GM18873 (cell line): Measurements from ENCODE around the gene MDM2.
"Not testable (repeated sequence)": the region's sequence is repeated elsewhere in the genome, so short reads cannot be mapped to it uniquely, and the experiment has no call there.

Experiments used
- ATAC-seq: cut with Tn5 transposase; IDR thresholded peaks from one replicate; pipeline ENCODE4 v1.9.1; 2021; ENCODE audit warnings: mild to moderate bottlenecking, moderate library complexity, moderate number of reproducible peaks; ENCODE audit not compliant: unreplicated experiment, low FRiP score

MDM2 gene

DNA sequence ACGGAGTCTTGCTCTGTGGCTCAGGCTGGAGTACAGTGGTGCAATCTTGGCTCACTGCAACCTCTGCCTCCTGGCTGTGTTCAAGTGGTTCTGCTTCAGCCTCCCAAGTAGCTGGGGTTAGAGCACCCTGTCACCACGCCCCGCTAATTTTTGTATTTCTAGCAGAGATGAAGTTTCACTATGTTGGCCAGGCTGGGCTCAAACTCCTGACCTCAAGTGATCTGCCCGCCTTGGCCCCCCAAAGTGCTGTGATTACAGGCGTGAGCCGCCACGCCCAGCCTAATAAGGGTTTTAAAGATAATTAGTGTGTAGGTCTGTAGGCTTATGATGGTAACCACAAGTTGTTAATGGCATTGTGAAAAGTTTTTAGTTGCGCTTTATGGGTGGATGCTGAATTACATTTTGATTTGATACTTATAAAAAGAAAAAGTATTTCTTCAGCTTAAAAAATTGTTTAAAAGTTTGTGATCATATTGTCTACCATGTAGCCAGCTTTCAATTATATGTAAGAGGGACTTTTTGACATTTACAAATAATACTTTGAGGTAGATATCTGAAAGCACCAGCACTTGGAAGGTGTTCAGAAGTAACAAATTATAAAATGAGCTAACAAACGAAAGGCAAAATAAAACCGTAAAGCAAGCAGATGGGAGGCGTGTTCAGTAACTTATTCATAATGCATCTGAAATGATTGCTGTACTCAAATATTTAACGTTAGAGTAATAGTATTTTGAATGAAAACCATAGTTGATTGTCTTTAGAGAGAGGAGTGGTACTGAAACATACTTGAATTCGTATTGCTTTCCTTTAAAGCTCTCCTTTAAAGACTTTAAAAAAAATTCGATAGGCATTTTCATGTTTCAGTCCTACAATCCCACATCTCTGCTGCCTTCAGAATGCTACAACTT, 37.1 kb downstream of the MDM2 start:
- ATAC-seq, result no peak

DNA sequence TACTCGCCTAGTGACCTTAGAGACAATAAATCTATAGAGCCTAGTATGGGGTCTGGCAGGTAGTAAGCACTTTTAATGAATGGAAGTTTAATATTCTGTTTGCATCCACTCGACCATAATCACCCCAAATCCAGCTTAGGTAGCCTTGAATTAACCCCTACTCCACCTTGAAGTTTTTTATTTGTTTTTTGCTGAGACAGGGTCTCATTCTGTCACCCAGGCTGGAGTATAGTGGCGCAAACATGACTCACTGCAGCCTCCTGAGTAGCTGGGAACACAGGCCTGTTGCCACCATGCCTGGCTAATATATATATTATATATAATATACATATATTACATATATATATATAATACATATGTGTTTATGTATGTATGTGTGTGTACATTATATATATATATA, 38.8 kb downstream of the MDM2 start:
- ATAC-seq, result no peak

DNA sequence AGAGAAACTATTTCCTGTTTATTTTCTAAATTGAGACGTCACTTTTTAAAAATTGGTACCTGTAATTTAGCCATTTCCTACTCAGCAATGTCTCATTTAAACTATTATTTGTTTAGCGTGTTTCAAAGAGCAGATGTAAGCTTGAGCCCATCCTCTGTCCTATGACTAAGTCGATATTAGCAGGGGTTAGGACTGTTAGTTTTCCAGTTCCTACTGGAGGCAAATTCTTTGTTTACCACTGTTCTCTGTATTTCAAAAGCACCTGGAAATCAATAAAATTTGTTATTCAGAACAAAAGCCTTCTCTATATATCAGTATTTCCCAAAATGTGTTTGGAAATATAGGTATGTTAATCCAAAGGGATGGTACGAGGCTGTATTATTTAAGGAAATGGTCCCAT, 42.4 kb downstream of the MDM2 start:
- no peak for ATAC-seq

DNA sequence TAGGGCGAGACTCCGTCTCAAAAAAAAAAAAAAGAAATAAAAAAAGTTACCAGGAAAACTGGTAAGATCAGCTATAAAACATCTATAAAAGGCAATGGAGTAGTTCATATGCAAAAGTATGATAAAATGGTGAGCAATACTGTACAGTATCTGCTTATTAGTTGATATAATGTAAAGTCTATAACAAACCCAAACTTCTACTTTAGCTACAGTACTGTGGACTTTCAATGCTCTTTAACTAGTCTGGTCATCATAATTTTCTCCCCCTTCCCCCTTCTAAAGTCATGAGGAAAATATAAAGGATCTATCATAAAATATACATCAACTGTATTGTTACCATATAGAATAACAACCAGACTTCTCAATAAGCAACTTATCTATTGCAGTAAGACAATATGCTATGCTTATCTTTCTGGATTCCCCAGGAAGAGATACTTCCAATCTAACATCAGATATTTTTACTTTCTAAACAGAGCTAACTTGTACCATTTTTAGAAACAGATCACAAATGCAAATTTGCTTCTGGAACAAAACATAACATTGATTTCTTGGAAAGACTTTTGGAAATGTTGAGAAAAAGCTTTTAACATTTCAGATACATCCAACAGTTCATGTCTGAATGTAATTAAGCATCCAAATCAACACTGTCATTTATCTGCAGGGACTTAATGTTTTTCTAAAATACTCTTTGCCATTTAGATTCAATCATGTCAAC, 43.8 kb downstream of the MDM2 start:
- ATAC-seq, result no peak

DNA sequence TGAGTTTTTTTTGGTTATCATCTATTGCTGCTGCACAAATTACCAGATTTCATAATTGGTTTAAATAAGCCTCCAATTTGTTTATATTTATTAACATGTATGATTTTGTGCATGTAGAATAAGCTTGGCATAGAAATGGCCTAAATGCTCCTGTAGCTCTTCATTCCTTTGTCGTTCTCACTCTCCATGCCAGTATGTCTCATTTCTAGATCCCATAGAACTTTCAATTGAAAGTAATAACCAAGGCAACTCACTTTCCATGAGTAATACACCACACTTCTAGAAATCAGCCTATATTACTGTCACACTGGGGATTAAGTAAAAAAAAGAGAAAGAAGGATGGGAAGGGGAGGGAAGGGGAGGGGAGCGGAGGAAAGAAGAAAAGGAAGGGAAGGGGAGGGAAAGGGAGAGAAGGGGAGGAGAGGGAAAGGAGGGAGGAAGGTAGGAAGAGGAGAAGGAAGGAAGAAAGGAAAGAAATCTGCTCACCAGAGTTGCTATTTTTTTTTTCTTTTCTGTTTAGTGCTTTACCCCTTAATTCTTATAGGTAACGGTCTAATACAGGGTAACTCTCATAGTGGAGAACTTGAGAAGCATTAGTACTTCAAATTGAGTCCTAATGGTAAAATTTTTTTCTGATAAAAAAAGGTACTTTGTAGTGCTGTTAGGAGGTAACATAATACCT, 45.6 kb downstream of the MDM2 start:
- no peak for ATAC-seq

DNA sequence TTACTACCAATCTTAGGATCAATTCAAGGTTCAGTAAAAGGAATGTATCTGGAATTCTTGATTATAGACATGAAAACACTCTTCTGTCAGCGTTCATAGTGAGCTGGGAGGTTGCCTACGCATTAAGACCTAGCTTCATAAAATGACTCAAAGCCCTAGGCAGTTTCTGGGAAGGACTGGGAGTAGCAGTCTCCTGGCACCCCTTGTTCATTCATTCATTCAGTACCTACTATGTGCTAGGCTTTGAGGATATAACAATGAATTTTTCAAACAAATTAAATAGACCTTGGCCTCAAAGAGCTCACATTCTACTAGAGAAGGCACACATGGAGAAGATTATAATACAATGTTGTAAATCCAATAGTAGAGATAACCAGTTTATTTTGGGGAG, 46.1 kb downstream of the MDM2 start:
- ATAC-seq, result no peak

DNA sequence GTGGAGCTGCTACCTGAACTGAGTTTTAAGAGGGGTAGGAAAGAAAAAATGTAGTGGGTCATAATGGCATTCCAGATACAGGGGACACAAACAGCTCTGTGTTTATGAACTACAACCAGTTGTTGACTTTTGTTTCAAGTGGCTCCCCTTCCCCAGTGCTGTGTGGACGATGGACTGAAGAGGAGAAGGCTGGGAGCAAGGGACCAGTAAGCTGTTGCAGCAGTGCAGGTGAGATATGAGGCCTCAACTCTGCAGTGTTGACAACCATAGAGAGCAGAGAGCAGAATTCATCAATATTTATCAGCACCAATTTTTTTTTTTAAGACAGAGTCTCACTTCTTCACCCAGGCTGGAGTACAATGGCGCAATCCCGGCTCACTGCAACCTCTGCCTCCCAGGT, 46.6 kb downstream of the MDM2 start:
- no peak for ATAC-seq

DNA sequence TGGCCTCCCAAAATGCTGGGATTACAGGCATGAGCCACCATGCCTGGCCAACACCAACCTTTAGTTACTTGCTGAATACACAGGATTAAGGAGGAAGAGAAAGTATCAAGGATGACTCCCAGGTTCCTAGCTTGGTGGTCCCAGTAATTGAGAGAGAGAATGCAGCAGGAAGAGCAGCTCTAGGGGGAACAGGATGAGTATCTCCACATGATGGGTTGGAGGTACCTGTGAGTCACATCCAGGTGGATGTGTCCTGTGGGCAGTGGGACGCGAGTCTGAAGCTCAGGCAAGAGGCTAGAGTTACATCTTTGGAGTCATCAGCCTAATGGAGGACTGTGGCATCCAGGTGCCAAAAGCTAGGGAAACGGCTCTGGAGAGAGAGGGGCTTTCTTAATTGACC, 47.1 kb downstream of the MDM2 start:
- no peak for ATAC-seq

DNA sequence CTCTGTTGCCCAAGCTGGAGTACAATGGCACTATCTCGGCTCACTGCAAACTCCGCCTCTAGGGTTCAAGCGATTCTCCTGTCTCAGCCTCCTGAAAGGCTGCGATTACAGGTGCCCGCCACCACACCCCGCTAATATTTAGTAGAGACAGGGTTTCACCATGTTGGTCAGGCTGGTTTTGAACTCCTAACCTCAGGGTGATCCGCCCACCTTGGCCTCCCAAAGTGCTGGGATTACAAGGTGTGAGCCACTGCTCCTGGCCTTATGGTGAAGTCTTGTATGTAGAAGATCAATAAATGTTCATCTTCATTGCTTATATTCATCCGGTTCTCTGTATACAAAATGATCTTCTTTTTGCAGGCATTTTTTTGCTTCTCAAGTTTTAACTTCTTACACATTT, 47.8 kb downstream of the MDM2 start:
- no peak for ATAC-seq

DNA sequence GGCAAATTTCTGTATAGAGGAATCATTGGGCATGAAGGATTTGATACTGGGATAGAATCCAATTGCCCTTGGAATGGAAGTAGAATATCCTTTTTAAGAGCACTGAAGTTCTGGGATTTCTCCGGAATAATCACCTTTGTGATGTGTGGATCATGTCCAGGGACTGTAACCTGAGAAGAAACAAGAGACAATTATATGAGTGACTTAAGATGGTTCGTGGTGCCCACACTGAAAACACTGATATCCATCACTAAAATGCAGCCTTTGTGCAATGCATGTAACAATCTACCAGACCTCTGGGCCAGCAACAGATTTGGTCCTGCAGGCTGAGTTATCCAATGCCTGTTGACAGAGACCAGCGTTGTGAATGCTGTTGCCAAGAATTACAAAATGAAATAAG, 48.5 kb downstream of the MDM2 start:
- no peak for ATAC-seq

DNA sequence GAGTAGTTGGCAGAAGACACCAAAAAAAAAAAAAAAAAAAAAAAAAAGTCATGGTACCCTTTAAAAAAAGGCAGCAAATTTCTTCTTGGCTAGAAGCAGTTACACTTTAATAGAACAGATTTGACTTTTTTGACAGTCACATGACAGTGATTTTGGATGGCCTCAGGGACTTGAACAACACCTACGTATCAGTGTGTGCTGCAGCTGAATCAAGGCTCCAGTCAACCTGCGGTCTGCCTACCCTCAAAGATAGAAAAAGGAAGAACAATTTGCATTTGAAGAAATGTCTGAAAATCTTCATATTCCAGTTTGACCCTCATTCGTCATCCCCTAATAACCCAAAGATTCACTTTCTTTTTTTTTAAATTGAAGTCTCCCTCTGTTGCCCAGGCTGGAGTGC, 53.9 kb downstream of the MDM2 start:
- no peak for ATAC-seq

DNA sequence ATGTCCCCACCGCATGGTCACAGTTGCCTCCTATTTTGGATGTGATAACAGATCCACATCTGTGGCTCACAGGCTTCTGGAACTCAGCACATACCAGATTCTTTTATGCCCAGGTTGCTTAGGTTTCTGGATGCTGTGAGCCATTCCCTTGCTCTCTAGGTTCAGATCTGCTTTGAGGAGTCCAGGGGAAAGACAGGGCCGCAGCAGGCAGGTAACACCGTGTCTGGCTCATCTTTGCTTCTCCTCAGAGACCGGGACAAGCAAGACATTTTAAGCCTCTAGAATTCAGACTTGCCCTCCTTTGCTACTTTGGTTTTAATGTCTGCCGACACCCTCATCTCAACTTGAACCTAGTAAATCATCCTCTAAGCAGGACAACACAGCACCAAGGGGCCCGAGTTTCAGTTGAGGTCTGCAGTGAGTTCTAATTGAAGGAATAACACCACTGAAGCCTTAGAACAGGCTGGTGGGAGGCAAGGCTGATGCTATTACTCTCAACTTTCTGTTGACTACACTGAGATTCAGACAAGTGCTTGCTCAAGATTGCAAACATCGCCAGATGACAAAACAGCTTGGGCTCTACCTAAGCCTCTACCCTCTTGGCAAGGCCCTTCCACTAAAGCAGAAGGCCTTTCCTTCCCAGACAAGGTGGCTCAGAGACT, 55.3 kb downstream of the MDM2 start:
- ATAC-seq, result no peak

DNA sequence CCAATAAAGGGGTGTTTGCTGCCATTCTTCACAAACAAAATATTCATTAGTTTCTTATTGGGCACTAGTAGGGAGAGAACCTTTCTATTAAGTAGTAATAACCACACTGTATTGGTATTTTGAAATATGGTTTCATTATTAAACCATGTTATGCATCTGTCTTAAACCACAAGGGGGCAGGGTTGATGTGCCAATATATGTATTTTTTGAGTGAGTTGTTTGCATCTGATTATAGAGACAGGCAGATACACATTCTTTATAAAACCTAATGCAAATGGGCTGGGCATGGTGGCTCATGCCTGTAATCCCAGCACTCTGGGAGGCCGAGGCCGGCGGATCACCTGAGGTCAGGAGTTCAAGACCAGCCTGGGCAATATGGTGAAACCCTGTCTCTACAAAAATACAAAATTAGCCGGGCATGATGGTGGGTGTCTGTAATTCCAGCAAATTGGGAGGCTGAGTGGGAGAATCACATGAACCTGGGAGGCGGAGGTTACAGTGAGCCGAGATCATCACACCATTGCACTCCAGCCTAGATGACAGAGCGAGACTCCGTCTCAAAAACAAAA, 56.0 kb downstream of the MDM2 start:
- ATAC-seq, result not testable (repeated sequence)

DNA sequence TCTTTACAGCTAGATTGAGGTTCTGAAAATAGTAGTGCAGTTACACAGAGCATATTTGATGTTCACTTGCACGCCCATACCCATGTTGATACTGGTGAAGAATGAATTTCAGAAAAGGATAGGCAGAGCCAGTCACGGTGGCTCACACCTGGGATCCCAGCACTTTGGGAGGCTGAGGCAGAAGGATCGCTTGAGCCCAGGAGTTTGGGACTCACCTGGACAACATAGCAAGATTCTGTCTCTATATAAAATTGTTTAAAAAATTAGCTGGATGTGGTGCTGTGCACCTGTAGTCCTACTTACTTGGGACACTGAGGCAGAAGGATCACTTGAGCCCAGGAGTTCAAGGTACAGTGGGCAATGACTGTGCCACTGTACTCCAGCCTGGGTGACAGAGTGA, 56.6 kb downstream of the MDM2 start:
- no peak for ATAC-seq

DNA sequence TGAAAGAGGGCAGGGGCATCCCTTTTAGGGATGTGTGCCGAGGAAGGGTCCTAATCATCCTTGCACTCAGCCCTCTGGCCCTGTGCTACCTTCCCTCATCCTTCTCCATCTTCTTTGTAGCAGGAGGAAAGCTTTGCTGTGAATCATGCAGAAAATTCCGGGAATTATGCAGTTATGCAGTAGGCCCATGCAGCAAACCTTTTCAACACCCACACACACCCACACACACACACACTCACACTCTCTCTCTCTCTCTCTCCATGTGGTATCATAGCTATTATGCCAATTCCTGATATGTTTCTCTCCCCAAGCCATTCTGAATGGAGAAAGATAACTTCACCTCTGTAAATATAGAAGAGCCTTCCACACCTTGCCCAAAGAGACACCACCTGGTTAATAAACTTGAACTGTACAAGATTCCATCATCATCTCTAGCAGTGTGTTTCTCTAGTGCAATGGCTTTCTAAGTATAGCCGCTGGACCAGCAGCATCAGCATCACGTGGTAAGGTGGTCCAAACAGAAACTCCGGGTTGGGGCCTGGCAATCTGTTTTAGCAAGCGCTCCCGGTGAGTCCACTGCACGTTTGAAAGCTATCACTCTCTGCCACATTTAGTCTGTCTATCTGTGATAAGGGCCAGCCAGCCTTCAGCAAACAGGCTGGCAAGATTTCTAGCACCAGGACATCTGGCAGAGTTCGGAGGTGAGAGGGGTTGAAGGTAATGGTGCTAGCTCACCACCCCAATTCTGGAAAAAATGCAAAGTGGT, 57.6 kb downstream of the MDM2 start:
- ATAC-seq, result no peak

DNA sequence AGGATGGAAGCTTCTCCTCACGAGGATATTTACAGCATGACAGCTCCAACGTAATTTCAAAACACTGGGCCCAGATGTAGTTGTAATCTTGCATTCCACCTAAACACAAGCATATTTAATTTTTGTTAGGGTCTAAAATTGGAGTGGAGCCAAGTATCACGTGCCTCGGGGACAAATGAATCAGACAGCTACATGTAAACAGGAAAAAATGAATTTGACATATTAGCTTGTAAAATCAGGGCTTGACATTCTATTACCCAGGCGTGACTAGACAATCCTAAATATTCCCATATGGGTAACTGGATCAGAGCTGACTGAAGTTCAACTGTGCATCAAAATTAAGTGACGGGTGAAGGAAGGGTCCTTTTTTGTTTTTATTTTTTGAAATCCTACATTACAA, 59.0 kb downstream of the MDM2 start:
- ATAC-seq, result no peak

DNA sequence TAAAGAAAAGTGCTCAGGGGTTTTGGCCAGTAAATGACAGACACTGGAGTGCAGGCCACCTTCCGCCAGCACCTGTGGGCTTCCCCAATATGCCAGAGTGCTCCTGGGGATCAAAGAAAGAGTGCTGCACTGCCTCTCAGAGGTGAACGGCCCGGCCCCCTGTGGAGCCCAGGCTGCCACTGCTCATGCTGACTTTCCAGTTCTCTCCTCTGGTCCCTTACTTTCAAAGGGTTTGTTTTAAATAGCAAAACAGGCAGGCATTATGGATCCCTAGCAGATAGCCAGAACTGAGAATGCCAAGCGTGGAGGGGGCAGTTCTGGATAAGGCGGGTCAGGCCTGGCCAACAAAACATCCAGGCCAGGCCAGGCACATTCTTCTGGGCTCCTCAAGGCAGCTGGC, 59.6 kb downstream of the MDM2 start:
- no peak for ATAC-seq

DNA sequence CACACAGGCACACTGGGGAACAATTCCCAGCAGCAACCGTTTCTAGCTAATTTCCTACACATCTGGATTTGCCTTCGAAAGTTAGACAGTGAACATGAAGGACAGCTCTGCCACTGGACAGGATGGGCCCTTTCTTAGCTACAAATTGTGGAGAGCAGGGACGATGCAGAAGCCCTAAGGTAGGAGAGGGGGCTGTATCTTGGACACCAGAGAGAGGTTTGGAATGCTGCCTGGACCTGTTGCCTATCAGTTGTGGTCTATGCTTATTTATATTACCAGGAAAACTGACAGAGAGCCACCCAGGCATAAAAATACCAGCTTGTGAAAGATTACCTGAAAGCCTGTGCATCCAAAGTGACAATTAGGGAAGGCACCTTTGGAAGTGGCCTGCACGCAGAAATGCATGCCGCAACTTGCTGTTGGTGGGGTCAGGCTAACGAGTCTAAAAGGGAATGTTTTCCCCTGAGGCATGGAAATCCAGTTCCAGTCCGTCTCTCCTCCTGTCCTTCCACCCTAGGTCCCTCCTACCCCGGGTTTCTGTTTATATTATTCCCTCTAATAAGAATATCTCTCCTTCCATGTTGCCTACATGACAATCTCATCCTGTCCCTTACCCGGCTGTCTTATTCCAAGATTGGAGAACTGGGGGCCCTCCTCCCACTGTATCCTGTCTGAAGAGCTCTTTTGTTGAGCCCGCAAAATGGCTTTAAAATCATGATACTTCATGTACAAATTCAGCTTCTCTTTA, 60.2 kb downstream of the MDM2 start:
- no peak for ATAC-seq

DNA sequence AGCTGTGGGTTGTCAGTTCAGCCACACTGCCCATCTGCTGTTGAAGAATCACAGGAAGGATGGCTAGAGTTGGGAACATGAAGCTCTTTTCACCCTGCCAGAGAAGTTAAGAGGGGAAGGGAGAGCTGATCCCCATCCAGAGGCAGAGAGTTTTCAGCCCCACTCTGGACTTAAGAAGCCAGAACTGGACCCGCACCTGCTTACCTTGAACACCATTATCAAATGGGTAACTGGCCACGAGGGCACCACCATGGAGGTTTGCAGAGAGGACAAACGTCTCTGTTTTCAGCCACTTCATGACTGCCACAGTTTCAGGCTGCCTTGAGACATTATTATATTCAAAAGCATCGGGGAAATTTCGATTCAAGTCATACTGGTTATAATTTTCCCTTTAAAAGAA, 62.0 kb downstream of the MDM2 start:
- ATAC-seq, result no peak
